CD1c-positive myeloid dendritic cell (primary cell): Measurements from ENCODE around the gene SOHLH2.

Source experiments
- DNase-seq: peaks from one replicate; pipeline ENCODE4 v3.0.0-alpha.2; 2016; ENCODE audit errors: extremely low spot score

The SOHLH2 gene

GRCh38 chr13:36188441-36188840 lies 25.9 kb downstream of the SOHLH2 start:
- DNase-seq: no peak

GRCh38 chr13:36183901-36184300 lies 30.5 kb downstream of the SOHLH2 start:
- no peak for DNase-seq

GRCh38 chr13:36175621-36176020 lies 38.7 kb downstream of the SOHLH2 start:
- DNase-seq: no peak

- no peak for DNase-seq
Measured at GRCh38 chr13:36174923-36175322, 39.4 kb downstream of the SOHLH2 start.

- DNase-seq: no peak
Measured at GRCh38 chr13:36173571-36174322, 40.6 kb downstream of the SOHLH2 start.

GRCh38 chr13:36166046-36166445 lies 48.3 kb downstream of the SOHLH2 start:
- DNase-seq: no peak

GRCh38 chr13:36163809-36164308 lies 50.5 kb downstream of the SOHLH2 start:
- DNase-seq: no peak

GRCh38 chr13:36163286-36163685 lies 51.1 kb downstream of the SOHLH2 start:
- DNase-seq: no peak

- DNase-seq: no peak
Measured at GRCh38 chr13:36160297-36160696, 54.1 kb downstream of the SOHLH2 start.

- DNase-seq: no peak
Measured at GRCh38 chr13:36158611-36159010, 55.7 kb downstream of the SOHLH2 start.

- DNase-seq: no peak
Measured at GRCh38 chr13:36157480-36157879, 56.9 kb downstream of the SOHLH2 start.

- DNase-seq: no peak
Measured at GRCh38 chr13:36154567-36155291, 59.6 kb downstream of the SOHLH2 start.

GRCh38 chr13:36151591-36151990 lies 62.8 kb downstream of the SOHLH2 start:
- no peak for DNase-seq

- DNase-seq: no peak
Measured at GRCh38 chr13:36148446-36148845, 65.9 kb downstream of the SOHLH2 start.

- no peak for DNase-seq
Measured at GRCh38 chr13:36147330-36147729, 67.0 kb downstream of the SOHLH2 start.

GRCh38 chr13:36146511-36147269 lies 67.7 kb downstream of the SOHLH2 start:
- no peak for DNase-seq

GRCh38 chr13:36143738-36144137 lies 70.6 kb downstream of the SOHLH2 start:
- no peak for DNase-seq

GRCh38 chr13:36142735-36143134 lies 71.6 kb downstream of the SOHLH2 start:
- no peak for DNase-seq

GRCh38 chr13:36135876-36136275 lies 78.5 kb downstream of the SOHLH2 start:
- DNase-seq: no peak

- DNase-seq: no peak
Measured at GRCh38 chr13:36134632-36135031, 79.7 kb downstream of the SOHLH2 start.

- no peak for DNase-seq
Measured at GRCh38 chr13:36133950-36134626, 80.3 kb downstream of the SOHLH2 start.

- DNase-seq: no peak
Measured at GRCh38 chr13:36132376-36132775, 82.0 kb downstream of the SOHLH2 start.
